Muscle layer of colon (tissue), 2 donors: ENCODE data around the gene ZNF710.

Experiments
- H3K27ac ChIP-seq: one replicate; pipeline ENCODE4 v1.7.0; 2013; ENCODE audit warnings: low read depth, mild to moderate bottlenecking, low read length, moderate library complexity
- H3K27me3 ChIP-seq, 2 donors: one replicate each; pipeline ENCODE4 v1.7.0; 2013; ENCODE audit warnings: low read length in 2 of 2, mild to moderate bottlenecking in 2 of 2; ENCODE audit not compliant: insufficient read depth in 2 of 2, control insufficient read depth in 1 of 2
- H3K36me3 ChIP-seq: one replicate; pipeline ENCODE4 v1.7.0; 2013; ENCODE audit warnings: mild to moderate bottlenecking, low read length; ENCODE audit not compliant: insufficient read depth
- H3K4me1 ChIP-seq: one replicate; pipeline ENCODE4 v1.7.0; 2013; ENCODE audit warnings: mild to moderate bottlenecking, low read length; ENCODE audit not compliant: insufficient read depth
- H3K4me3 ChIP-seq, 2 donors: one replicate each; pipeline ENCODE4 v1.7.0; 2013; ENCODE audit warnings: low read length in 2 of 2, low read depth in 1 of 2, mild to moderate bottlenecking in 1 of 2, moderate library complexity in 1 of 2
- H3K9ac ChIP-seq: one replicate; pipeline ENCODE4 v1.7.0; 2013; ENCODE audit warnings: low read length
- H3K9me3 ChIP-seq: one replicate; pipeline ENCODE4 v1.7.0; 2013; ENCODE audit warnings: mild to moderate bottlenecking, low read length
- donor health status: abdominal sarcoma.
- donor health status: Adenocarcinoma of cecum.

Gene ZNF710

DNA sequence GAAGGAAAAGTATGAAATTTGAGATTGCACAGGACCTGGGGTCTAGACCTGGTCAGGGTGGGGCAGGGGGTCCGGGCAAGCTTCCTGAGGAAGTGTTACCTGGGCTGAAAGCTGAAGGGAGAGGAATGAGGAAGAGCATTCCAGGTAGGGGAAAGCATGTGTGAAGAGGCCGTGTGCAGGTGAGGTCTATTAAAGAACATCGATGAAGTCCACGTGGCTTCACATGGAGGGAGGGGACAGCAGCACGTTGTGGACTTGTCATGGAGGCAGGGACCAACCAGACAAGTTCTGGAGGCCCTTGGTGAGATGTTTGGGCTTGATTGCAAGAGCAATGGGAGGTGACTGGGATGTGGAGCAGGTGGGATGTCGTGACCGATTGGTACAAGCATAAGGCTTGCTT lies 54.1 kb downstream of the ZNF710 start:
- H3K36me3 ChIP-seq: no peaks in the 10 kb centered on the region
- no peak overlapping the region for H3K9ac ChIP-seq
- no peak overlapping the region for H3K27ac ChIP-seq
- no peak overlapping the region for H3K4me3 ChIP-seq
- H3K27me3 ChIP-seq: no peaks in the 10 kb centered on the region
- no peaks in the 10 kb centered on the region for H3K9me3 ChIP-seq
- no peaks in the 10 kb centered on the region for H3K4me1 ChIP-seq

DNA sequence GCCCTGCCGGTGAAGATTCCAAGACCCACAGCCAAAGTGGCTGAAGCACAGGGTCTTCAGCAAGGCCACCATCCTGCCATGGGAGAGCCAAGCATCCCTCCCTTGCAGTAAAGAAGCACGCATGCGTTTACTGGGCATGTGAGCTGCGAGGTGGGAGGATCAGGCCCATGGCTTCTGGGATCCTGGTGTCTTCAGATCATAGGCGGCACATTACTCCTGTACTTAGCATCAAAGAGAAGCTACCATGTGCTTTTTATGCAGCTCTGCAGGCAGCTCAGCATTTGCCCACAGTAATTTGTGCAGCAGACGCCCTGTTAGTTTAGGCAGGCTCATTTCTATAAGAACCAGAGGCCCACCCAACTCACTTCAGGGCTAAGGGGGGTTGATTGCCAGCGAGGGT lies 55.4 kb downstream of the ZNF710 start:
- Histone ChIP-seq H3K4me1 (peaks cover 3% of the 10 kb centered on the region), H3K27ac (no peak overlapping the region), H3K9ac (no peak overlapping the region), H3K27me3 (no peaks in the 10 kb centered on the region), H3K4me3 (no peak overlapping the region), H3K9me3 (no peaks in the 10 kb centered on the region), H3K36me3 (no peaks in the 10 kb centered on the region)

DNA sequence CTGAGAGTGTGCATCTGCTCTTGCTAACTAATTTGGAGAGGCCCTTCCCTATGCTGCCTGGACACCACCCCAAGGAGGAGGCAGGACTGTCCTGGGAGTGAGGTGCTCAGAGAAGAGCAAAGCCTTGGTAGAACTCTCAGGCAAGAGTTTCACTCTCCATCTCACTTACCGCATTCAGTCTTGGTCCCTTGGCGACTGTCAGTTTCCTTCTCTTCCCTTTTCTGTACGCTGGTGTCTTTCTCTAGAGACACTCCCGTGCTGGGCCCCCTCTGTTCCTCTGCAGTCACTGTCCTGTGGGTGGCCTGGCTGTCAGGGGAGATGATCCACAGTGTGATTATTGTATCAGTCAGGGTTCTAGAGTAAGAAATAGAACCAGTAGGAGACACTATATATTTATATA lies 57.2 kb downstream of the ZNF710 start:
- Histone ChIP-seq H3K27ac (no peak overlapping the region), H3K9ac (no peak overlapping the region), H3K36me3 (no peaks in the 10 kb centered on the region), H3K4me3 (no peak overlapping the region), H3K9me3 (no peaks in the 10 kb centered on the region), H3K27me3 (no peaks in the 10 kb centered on the region), H3K4me1 (peaks cover 20% of the 10 kb centered on the region)

DNA sequence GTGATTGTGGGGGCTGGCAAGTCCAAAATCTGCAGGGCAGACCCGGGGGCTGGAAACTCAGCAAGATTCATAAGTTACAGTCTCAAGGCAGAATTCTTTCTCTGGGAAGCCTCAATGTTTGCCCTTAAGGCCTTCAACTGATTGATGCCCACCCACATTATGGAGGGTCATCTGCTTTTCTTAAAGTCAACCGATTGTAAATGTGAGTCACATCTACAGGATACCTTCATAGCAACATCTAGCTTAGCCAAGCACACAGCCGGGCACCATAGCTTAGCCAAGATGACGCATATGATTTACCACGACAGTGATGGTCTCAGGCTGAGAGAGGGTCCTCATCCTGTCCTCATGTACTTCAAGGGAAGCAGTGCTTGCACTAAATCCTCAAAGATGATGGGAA lies 57.7 kb downstream of the ZNF710 start:
- Histone ChIP-seq H3K36me3 (no peaks in the 10 kb centered on the region), H3K27me3 (no peaks in the 10 kb centered on the region), H3K27ac (no peak overlapping the region), H3K9ac (no peak overlapping the region), H3K4me1 (peaks cover 25% of the 10 kb centered on the region), H3K4me3 (no peak overlapping the region), H3K9me3 (no peaks in the 10 kb centered on the region)

DNA sequence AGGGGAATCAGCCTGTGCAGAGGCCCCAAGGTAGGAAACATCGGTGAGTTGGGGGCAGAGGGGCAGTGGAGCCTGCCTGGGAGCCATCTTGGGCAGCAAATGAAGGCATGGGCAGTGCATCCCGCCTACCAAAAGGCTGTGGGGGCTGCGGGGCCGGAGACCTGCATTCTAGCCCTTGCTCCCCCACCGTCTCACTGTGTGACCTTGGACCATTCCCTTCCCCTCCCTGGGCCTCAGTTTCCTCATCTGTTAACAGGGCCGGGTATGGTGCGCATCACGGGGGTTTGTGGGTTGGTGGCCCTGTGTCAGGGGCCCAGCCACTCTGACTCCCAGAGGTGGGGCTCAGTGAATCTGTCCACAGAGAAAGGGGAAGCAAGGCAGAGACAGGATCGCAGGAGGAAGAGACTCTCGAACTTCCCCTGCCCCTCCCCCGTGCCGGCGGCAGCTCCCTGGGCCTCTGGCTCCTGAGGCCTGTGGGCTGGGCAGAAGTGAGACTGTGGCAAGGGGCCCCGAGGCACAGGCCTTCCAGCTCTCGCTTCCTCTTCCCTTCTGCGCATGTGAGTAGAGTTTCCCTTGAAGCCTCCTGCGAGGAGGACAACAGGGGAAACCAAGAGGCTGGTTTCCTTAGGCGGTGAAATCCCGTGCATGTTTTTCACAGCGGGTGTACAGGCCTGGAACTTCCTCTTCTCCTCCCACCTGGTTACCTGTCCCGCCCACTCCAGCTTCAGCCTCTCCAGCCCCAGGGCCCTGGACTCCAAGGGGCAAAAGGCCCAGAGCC lies 58.3 kb downstream of the ZNF710 start:
- Histone ChIP-seq H3K4me1 (peaks cover 31% of the 10 kb centered on the region), H3K27me3 (no peaks in the 10 kb centered on the region), H3K9ac (no peak overlapping the region), H3K4me3 (no peak overlapping the region), H3K36me3 (no peaks in the 10 kb centered on the region), H3K27ac (no peak overlapping the region), H3K9me3 (no peaks in the 10 kb centered on the region)

DNA sequence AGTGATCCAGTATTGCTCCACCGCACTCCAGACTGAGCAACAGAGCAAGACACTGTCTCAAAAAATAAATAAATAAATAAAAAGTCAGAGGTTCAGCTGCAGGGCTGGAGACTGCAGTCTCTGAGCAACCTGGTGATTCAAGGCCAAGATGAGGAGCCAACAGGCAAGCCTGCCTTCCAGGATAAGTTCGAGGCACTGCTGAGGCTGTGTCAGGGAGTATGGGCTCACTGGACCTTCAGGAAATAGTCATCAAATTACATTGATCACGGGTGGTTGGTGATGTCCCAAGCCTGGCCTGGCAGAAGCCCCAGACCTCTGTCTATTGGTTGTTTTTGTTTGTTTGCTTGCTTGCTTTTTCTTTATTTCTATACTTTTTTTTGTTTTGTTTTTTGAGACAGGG lies 59.7 kb downstream of the ZNF710 start:
- Histone ChIP-seq H3K36me3 (no peaks in the 10 kb centered on the region), H3K27ac (no peak overlapping the region), H3K27me3 (no peaks in the 10 kb centered on the region), H3K4me3 (no peak overlapping the region), H3K4me1 (peaks cover 44% of the 10 kb centered on the region), H3K9me3 (no peaks in the 10 kb centered on the region), H3K9ac (no peak overlapping the region)

DNA sequence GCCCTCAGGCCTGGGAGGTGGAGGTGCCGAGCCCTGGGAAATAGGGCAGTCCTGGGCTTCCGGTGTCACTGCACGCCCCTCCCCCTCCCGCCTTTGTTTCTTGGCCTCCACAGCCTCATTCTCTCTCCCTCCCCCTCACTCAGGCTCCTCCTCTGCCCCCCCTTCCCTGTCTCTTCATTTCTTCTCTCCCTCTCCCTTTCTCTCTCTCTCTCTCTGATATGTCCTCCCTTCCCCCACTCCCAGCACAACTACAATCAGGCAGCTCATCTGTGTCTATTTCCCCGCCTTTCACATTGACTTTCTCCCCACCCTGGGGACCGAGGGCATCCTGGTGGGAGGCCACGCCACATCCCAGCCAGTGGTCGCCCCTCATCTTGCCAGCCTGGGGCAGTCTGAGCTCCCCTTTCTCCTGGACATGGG lies 60.9 kb downstream of the ZNF710 start:
- Histone ChIP-seq H3K9me3 (no peaks in the 10 kb centered on the region), H3K4me1 (peaks cover 44% of the 10 kb centered on the region), H3K27ac (peak overlapping the region; percentile 37), H3K9ac (no peak overlapping the region), H3K36me3 (no peaks in the 10 kb centered on the region), H3K27me3 (no peaks in the 10 kb centered on the region), H3K4me3 (no peak overlapping the region)

DNA sequence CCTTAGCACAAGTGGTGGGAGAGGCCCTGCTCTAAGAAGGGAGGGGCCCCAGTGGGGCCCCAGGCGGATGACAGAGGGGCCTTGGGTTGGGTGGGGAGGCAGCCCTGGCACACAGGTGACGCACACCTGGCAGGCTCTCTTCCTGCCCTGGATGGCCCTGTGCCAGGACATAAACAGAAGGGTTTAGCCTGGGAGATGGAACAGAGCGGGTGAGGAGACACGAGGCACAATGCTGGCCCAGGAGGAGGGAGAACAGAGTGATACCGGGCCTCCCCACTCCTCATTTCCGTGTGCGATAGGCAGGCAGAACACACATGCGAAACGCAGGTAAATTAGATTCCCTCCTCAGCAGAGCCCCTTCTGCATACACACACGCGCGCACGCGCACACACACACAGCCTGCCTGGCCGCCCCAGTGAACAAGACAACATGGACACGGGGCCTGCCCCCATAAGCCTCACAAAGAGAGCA lies 61.4 kb downstream of the ZNF710 start:
- H3K9ac ChIP-seq: no peak overlapping the region
- H3K36me3 ChIP-seq: no peaks in the 10 kb centered on the region

DNA sequence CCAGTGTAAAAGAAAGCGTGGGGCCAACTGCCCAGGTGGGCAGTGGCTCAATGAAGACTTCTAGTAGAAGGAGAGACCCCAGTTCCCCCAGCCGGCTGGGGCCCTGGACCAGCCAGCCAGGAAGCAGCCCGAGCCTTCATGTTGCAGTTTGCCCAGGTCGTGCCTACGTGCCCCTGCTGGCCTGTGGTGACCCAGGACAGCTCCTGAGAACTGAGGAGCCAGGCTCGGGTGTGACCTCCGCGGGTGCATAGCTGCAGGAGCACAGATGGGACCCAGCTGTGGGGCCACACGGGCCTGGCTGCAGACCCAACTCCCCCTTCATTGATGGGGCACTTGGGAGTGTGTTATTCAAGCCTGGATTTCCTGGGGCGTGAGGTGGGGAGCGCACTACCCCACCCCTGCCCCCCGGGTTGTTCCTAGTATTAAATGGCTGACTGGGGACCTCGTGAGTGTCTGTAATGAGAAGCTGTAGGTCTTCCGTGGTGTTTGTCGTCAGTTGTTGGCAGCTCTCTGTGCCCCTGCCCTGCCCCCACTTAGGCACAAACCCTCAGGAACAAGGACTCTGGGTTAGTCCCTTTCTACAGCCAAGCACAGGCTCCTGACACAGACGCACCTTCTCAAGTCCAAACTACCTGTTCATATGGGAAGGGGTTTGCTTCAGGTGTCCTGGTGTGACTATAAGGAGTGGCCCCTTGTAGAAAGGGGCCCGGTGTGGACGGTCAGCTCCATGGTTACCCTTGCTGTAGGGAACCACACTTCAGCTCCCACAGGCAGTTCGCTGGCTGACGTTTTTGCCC lies 62.0 kb downstream of the ZNF710 start:
- Histone ChIP-seq H3K4me1 (peaks cover 44% of the 10 kb centered on the region), H3K36me3 (peaks cover 3% of the 10 kb centered on the region), H3K9ac (no peak overlapping the region), H3K9me3 (no peaks in the 10 kb centered on the region), H3K27me3 (no peaks in the 10 kb centered on the region), H3K27ac (peak overlapping the region; percentile 27), H3K4me3 (no peak overlapping the region)

More for the DNA sequence above, 61.4 kb downstream of the ZNF710 start:
- H3K27me3 ChIP-seq: no peaks in the 10 kb centered on the region
- peak overlapping the region; percentile 37 for H3K27ac ChIP-seq
- H3K4me1 ChIP-seq: peaks cover 44% of the 10 kb centered on the region
- no peak overlapping the region for H3K4me3 ChIP-seq
- no peaks in the 10 kb centered on the region for H3K9me3 ChIP-seq

DNA sequence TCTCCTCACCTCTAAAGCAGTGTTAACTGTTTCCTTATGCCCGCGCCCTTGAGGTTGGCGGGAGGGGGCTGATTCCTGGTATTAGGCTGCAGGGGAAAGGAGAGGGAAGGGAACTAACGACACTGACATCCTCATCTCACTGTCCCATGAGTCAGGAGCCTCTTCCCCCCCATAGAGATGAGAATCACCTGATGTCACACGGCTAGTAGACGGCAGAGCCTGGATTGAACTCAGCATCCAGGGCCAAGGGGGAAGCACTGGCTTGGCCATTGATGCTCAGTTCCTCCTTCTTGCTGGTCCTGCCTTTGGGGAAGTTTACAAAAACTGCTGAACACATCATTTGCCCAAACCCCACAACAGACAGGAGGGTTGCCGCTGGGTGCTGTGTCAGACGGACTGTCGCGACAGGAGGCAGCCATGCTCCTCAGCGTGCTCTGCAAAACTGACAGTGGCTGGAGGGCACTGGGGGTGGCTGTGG lies 62.7 kb downstream of the ZNF710 start:
- Histone ChIP-seq H3K36me3 (peaks cover 8% of the 10 kb centered on the region), H3K27ac (peak overlapping the region; percentile 27), H3K27me3 (no peaks in the 10 kb centered on the region), H3K4me1 (peaks cover 44% of the 10 kb centered on the region), H3K9me3 (no peaks in the 10 kb centered on the region), H3K4me3 (no peak overlapping the region), H3K9ac (no peak overlapping the region)

DNA sequence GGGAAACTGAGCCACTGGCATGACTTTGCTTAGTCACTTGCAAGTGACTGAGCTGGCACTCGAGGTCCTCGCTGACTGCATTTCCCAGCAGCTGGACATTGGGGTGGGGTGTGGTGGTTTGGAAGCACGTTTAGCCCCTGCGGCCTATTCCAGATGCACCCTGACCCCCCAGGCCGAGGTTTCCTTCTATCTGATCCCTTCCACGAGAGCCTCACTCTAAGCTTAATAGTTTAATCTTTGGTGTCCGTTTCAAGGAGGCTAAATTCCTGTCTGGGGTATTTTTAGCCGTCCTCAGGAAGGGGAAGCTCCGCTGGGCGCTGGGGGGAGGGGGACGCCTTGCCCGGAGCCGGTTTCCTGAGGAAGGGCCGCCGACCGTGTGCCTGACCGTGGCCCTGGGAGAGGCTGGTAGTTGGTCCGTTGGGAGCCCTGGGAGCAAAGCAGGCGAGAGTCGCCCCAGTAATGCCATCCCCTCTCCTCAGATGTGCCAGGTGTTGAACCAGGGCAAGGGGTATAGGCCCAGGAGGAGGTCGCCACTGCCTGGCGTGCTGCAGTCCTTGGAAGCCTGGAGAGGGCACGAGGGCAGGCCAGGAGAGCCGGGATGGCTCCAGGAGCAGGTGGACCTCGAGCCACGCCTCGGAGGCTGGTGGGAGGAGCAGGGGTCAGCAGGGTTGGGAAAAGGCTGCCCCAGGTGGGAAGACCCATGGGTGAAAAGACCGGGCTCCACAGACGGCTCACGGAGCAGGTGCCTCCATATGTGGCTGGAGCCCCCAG lies 64.0 kb downstream of the ZNF710 start:
- Histone ChIP-seq H3K9ac (no peak overlapping the region), H3K9me3 (no peaks in the 10 kb centered on the region), H3K36me3 (peaks cover 8% of the 10 kb centered on the region), H3K4me3 (peak overlapping the region; percentile 14 to 16), H3K27ac (peak overlapping the region; percentile 57), H3K4me1 (peaks cover 44% of the 10 kb centered on the region), H3K27me3 (no peaks in the 10 kb centered on the region)
